PFSK-1 (cell line): ENCODE results near the gene APBA2.

Experiments used
- FOXP2 ChIP-seq: optimal IDR thresholded peaks from 2 replicates; pipeline ENCODE3; 2011; ENCODE audit warnings: borderline replicate concordance, control low read depth, inconsistent platforms; ENCODE audit not compliant: insufficient read depth; ENCODE audit errors: extremely low read length, extremely low read depth
- POLR2AphosphoS5 ChIP-seq: IDR thresholded peaks from 2 replicates; pipeline ENCODE4 v1.6.1; 2012; ENCODE audit warnings: low read depth, mild to moderate bottlenecking, control low read depth, low read length, moderate library complexity
- REST ChIP-seq, 2 experiments: IDR thresholded peaks; 2 replicates each; pipeline versions ENCODE4 v1.6.1 to v1.8.0; 2011 to 2012; ENCODE audit warnings: low read depth in 2 of 2, low read length in 2 of 2, control low read depth in 1 of 2, inconsistent platforms in 1 of 2, mild to moderate bottlenecking in 1 of 2, moderate library complexity in 1 of 2; ENCODE audit not compliant: insufficient read depth in 1 of 2
- SIN3A ChIP-seq: IDR thresholded peaks from 2 replicates; pipeline ENCODE4 v1.6.1; 2012; ENCODE audit warnings: mild to moderate bottlenecking, low read length, moderate library complexity, borderline replicate concordance; ENCODE audit not compliant: insufficient read depth
- TAF1 ChIP-seq: IDR thresholded peaks from 2 replicates; pipeline ENCODE4 v1.6.1; 2012; ENCODE audit warnings: low read length, control low read depth, borderline replicate concordance; ENCODE audit not compliant: insufficient read depth

APBA2 gene

GRCh38 chr15:28961391-28961790 lies 75.6 kb downstream of the APBA2 start:
- TF ChIP-seq POLR2AphosphoS5 (no peak), TAF1 (no peak), REST (IDR thresholded peaks at IDR 0.05; ENCODE audit: insufficient read depth in 1 of 2, low read depth in 2 of 2, low read length in 2 of 2) (no peak), FOXP2 (no peak), SIN3A (no peak)

DNA sequence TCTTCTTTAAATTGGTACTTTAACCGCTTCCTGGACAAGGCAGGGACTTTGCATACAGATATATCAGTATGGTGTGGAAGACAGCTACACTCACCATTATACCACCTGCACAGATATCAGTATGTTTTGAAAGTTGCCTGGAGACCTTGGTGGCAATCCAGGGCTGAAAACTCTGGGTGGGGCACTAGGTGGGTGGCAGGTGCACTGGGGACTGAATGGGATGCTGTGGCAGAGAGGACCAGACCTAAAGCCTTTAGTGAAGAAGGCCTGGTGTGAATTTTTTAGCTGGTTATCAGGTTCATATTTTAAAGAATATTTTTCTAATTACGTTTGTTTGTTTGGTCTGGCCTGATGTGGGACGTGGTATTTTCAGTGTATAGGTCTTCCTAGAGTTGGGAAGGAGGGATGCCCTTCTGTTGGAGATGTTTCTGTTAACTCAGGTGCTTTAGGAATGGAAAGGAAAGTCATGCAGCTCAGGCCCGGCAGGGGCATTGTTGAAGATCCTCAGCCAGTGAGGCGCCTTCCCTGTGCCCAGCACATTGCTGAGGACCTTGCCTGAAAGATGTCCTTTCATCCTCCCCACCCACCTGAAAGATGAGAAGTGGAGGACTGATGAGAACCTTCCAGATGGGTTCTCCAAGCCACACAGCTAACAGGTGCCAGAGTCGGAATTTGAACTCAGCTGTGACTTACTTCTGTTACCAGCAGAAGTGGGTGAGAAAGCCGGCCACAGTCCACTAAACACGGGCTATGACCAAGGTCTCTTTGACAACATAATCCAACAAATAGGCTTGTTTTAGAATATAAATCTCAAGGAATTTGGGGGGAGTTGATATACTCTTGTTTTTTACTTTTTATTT lies 77.3 kb downstream of the APBA2 start:
- TF ChIP-seq TAF1 (no peak), POLR2AphosphoS5 (no peak), FOXP2 (no peak), SIN3A (no peak), REST (IDR thresholded peaks at IDR 0.05; ENCODE audit: insufficient read depth in 1 of 2, low read depth in 2 of 2, low read length in 2 of 2) (no peak)

GRCh38 chr15:28963711-28964081 lies 77.9 kb downstream of the APBA2 start:
- TF ChIP-seq POLR2AphosphoS5 (no peak), REST (IDR thresholded peaks at IDR 0.05; ENCODE audit: insufficient read depth in 1 of 2, low read depth in 2 of 2, low read length in 2 of 2) (no peak), FOXP2 (no peak), SIN3A (no peak), TAF1 (no peak)

DNA sequence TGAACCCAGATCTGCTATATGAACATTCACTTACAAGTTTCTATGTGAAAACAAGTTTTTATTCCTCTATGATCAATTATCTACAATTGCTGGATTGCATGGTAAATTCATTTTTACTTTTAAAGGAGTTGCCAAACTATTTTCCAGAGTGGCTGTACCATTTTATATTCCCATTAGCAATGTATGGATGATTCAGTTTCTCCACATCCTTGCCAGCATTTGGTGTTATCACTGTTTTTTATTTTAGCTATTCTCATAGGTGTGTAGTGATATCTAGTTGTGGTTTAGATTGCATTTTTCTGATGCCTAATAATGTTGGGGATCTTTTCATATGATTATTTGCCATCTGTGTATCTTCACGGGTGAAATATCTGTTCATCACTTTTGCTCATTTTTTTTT lies 78.3 kb downstream of the APBA2 start:
- TF ChIP-seq FOXP2 = no peak
- no peak for TF ChIP-seq REST (IDR thresholded peaks at IDR 0.05; ENCODE audit: insufficient read depth in 1 of 2, low read depth in 2 of 2, low read length in 2 of 2)
- no peak for TF ChIP-seq POLR2AphosphoS5

GRCh38 chr15:28967066-28967465 lies 81.3 kb downstream of the APBA2 start:
- TF ChIP-seq REST (IDR thresholded peaks at IDR 0.05; ENCODE audit: insufficient read depth in 1 of 2, low read depth in 2 of 2, low read length in 2 of 2) (no peak), SIN3A (no peak), FOXP2 (no peak), POLR2AphosphoS5 (no peak), TAF1 (no peak)
